Measurements from ENCODE around the gene HIP1R. TPM values are rescaled to one million over a fixed set of nuclear protein-coding genes. Genes with fewer than 3 reads are reported as not detected.

HIP1R gene
- polyA plus RNA-seq, 3 donors, result 0.09 to 0.60 TPM; not detected in 1

DNA sequence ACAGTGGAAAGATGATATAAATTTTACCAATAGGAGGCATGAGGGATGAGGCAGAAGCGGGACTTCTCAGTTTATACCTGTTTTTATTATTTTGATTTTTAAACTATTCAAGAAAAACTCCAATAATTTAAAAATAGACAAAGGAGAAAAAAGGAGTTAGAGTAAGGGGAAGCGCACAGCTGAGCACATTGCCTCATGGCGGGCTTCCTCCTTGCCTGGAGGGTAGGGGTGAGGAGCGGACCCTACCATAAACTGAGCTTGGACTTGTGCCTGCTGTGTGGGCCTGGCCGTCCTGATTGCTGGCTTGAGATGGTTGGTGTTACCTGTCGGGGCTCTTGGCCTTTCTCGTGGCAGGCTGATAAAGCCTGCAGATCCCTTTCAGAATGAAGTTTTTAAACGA lies 15.1 kb upstream of the HIP1R start:
- H2AFZ ChIP-seq (ENCODE audit: insufficient read depth, low read depth, low read length, poor library complexity, severe bottlenecking), result no peak overlapping the region
- no peaks in the 10 kb centered on the region for H3K27me3 ChIP-seq (ENCODE audit: control insufficient read depth in 2 of 2, insufficient read depth in 2 of 2, low read length in 2 of 2)
- no peak overlapping the region for H3K27ac Mint-ChIP-seq
- H3K36me3 ChIP-seq (replicated peaks in 1 of 2; ENCODE audit: control insufficient read depth in 1 of 2, insufficient read depth in 2 of 2, low read length in 2 of 2), result no peaks in the 10 kb centered on the region
- H3K4me1 ChIP-seq (ENCODE audit: control insufficient read depth in 1 of 2, insufficient read depth in 2 of 2, low read length in 2 of 2), result no peaks in the 10 kb centered on the region
- TF ChIP-seq, protein P1, sequence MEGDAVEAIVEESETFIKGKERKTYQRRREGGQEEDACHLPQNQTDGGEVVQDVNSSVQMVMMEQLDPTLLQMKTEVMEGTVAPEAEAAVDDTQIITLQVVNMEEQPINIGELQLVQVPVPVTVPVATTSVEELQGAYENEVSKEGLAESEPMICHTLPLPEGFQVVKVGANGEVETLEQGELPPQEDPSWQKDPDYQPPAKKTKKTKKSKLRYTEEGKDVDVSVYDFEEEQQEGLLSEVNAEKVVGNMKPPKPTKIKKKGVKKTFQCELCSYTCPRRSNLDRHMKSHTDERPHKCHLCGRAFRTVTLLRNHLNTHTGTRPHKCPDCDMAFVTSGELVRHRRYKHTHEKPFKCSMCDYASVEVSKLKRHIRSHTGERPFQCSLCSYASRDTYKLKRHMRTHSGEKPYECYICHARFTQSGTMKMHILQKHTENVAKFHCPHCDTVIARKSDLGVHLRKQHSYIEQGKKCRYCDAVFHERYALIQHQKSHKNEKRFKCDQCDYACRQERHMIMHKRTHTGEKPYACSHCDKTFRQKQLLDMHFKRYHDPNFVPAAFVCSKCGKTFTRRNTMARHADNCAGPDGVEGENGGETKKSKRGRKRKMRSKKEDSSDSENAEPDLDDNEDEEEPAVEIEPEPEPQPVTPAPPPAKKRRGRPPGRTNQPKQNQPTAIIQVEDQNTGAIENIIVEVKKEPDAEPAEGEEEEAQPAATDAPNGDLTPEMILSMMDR (IDR thresholded peaks at IDR 0.05), result no peak
- H3K4me1 Mint-ChIP-seq, result no peaks in the 10 kb centered on the region
- H3K27ac ChIP-seq (ENCODE audit: low read depth in 1 of 2, low read length in 2 of 2), result no peak overlapping the region
- no peaks in the 10 kb centered on the region for H3K79me2 ChIP-seq (ENCODE audit: insufficient read depth, low read length)
- 66% methylated on average over 6 of the region's 8 CpGs for WGBS (ENCODE audit: insufficient coverage)
- peaks cover 0 to 8% (median 3%) of the 10 kb centered on the region in 3 donors for H3K27me3 Mint-ChIP-seq (ENCODE audit: low read depth in 3 of 3)
- intact Hi-C loops (cut with micrococcal nuclease), result no loop called here
- H3K4me3 ChIP-seq (replicated peaks in 1 of 3; ENCODE audit: low read depth in 2 of 3, low read length in 3 of 3), result no peak overlapping the region
- H3K36me3 Mint-ChIP-seq, result no peaks in the 10 kb centered on the region
- peaks cover 0 to 3% (median 0%) of the 10 kb centered on the region in 7 donors for H3K9me3 Mint-ChIP-seq
- H3K9me3 ChIP-seq (replicated peaks in 1 of 2; ENCODE audit: control insufficient read depth in 1 of 2, insufficient read depth in 1 of 2, low read length in 2 of 2), result no peaks in the 10 kb centered on the region
- DNase-seq, result no peak
- H3K4me3 Mint-ChIP-seq, result no peak overlapping the region
- H3K4me2 ChIP-seq (replicated peaks; ENCODE audit: extremely low read depth, low read length, poor library complexity, severe bottlenecking), result no peak overlapping the region
- no peaks in the 10 kb centered on the region for H4K20me1 ChIP-seq (ENCODE audit: insufficient read depth, low read length)
- no peak overlapping the region for H3K9ac ChIP-seq (ENCODE audit: insufficient read depth, low read length, poor library complexity, severe bottlenecking)

DNA sequence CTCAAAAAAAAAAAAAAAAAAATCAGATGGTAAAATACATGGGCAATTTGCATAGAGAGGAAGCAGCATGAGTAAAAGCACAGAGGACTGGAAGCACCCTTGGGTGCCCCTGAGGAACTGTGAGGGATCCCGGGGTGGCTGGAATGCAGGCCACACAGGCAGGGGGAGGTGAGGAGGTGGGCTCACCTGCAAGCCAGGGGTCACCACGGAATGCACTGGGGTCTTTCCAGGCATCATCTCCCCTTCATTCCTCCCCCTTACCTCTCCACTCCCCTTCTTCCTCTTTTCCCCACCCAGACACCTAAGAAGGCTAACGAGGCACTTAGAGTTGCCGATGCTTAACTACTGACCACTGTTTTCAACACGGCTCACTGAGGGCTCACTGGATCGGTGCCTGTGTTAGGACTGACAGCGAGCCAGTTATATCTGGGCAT lies 14.4 kb upstream of the HIP1R start:
- H3K27me3 Mint-ChIP-seq (ENCODE audit: low read depth in 3 of 3), result peaks cover 0 to 8% (median 3%) of the 10 kb centered on the region in 3 donors
- no peaks in the 10 kb centered on the region for H3K9me3 ChIP-seq (replicated peaks in 1 of 2; ENCODE audit: control insufficient read depth in 1 of 2, insufficient read depth in 1 of 2, low read length in 2 of 2)
- WGBS (ENCODE audit: insufficient coverage), result 65% methylated on average over 6 of the region's 7 CpGs
- no peak overlapping the region for H3K9ac ChIP-seq (ENCODE audit: insufficient read depth, low read length, poor library complexity, severe bottlenecking)
- H3K4me3 Mint-ChIP-seq, result no peak overlapping the region
- intact Hi-C loops (cut with micrococcal nuclease), result no loop called here
- H3K27ac Mint-ChIP-seq, result no peak overlapping the region
- H3K27me3 ChIP-seq (ENCODE audit: control insufficient read depth in 2 of 2, insufficient read depth in 2 of 2, low read length in 2 of 2), result no peaks in the 10 kb centered on the region
- peaks cover under 1% of the 10 kb centered on the region for H3K4me1 Mint-ChIP-seq
- H3K4me2 ChIP-seq (replicated peaks; ENCODE audit: extremely low read depth, low read length, poor library complexity, severe bottlenecking), result no peak overlapping the region
- no peaks in the 10 kb centered on the region for H3K36me3 Mint-ChIP-seq
- no peaks in the 10 kb centered on the region for H4K20me1 ChIP-seq (ENCODE audit: insufficient read depth, low read length)
- TF ChIP-seq, protein P1 (IDR thresholded peaks at IDR 0.05), result no peak
- no peak for DNase-seq
- no peaks in the 10 kb centered on the region for H3K36me3 ChIP-seq (replicated peaks in 1 of 2; ENCODE audit: control insufficient read depth in 1 of 2, insufficient read depth in 2 of 2, low read length in 2 of 2)
- no peak overlapping the region for H2AFZ ChIP-seq (ENCODE audit: insufficient read depth, low read depth, low read length, poor library complexity, severe bottlenecking)
- no peak overlapping the region for H3K4me3 ChIP-seq (replicated peaks in 1 of 3; ENCODE audit: low read depth in 2 of 3, low read length in 3 of 3)
- no peak overlapping the region for H3K27ac ChIP-seq (ENCODE audit: low read depth in 1 of 2, low read length in 2 of 2)
- no peaks in the 10 kb centered on the region for H3K79me2 ChIP-seq (ENCODE audit: insufficient read depth, low read length)
- H3K9me3 Mint-ChIP-seq, result peaks cover 0 to 3% (median 0%) of the 10 kb centered on the region in 7 donors
- H3K4me1 ChIP-seq (ENCODE audit: control insufficient read depth in 1 of 2, insufficient read depth in 2 of 2, low read length in 2 of 2), result no peaks in the 10 kb centered on the region

Measured in CD14-positive monocyte (primary cell).